HPDE6-E6E7 (cell line): ENCODE measurements around the gene GPD1L.
"Not testable (repeated sequence)": the region's sequence is repeated elsewhere in the genome, so short reads cannot be mapped to it uniquely, and the experiment has no call there.

Experiments
- DNase-seq: peaks from one replicate; pipeline ENCODE4 v3.0.0; 2011; ENCODE audit warnings: missing footprints; ENCODE audit errors: extremely low spot score

The GPD1L gene

GRCh38 chr3:32180141-32180784, 73.8 kb downstream of the GPD1L start:
- no peak for DNase-seq

- DNase-seq = no peak
Measured at GRCh38 chr3:32181365-32181764, 74.9 kb downstream of the GPD1L start.

- DNase-seq = no peak
Measured at GRCh38 chr3:32181796-32182195, 75.4 kb downstream of the GPD1L start.

- DNase-seq = no peak
Measured at GRCh38 chr3:32184187-32184730, 77.8 kb downstream of the GPD1L start.

- DNase-seq = no peak
Measured at GRCh38 chr3:32186097-32186496, 79.7 kb downstream of the GPD1L start.

- no peak for DNase-seq
Measured at GRCh38 chr3:32186876-32187275, 80.5 kb downstream of the GPD1L start.

GRCh38 chr3:32189693-32190092, 83.3 kb downstream of the GPD1L start:
- DNase-seq = no peak

GRCh38 chr3:32190556-32190955, 84.1 kb downstream of the GPD1L start:
- DNase-seq = not testable (repeated sequence)

GRCh38 chr3:32193101-32193500, 86.7 kb downstream of the GPD1L start:
- DNase-seq = no peak

- DNase-seq = no peak
Measured at GRCh38 chr3:32194653-32195052, 88.2 kb downstream of the GPD1L start.

GRCh38 chr3:32195995-32196540, 89.6 kb downstream of the GPD1L start:
- DNase-seq = no peak

- no peak for DNase-seq
Measured at GRCh38 chr3:32197991-32198390, 91.6 kb downstream of the GPD1L start.

- DNase-seq = no peak
Measured at GRCh38 chr3:32198714-32199113, 92.3 kb downstream of the GPD1L start.

GRCh38 chr3:32200490-32200889, 94.1 kb downstream of the GPD1L start:
- DNase-seq = no peak

GRCh38 chr3:32200992-32201758, 94.8 kb downstream of the GPD1L start:
- no peak for DNase-seq

GRCh38 chr3:32202496-32202895, 96.1 kb downstream of the GPD1L start:
- DNase-seq = no peak

GRCh38 chr3:32203854-32204253, 97.4 kb downstream of the GPD1L start:
- DNase-seq = no peak

GRCh38 chr3:32208447-32208846, 102.0 kb downstream of the GPD1L start:
- no peak for DNase-seq

- DNase-seq = no peak
Measured at GRCh38 chr3:32215185-32215584, 108.8 kb downstream of the GPD1L start.

GRCh38 chr3:32216172-32216783, 109.9 kb downstream of the GPD1L start:
- no peak for DNase-seq

GRCh38 chr3:32217339-32217738, 110.9 kb downstream of the GPD1L start:
- no peak for DNase-seq
